Small intestine (tissue), 7 donors: ENCODE results near the gene ABCC1. TPM values are rescaled to one million over a fixed set of nuclear protein-coding genes. Genes with fewer than 3 reads are reported as not detected.

Experiments
- DNase-seq, 2 donors: peaks; one replicate each; pipeline versions ENCODE4 v3.0.0 to v3.0.0-alpha.2; 2013
- FAIRE-seq: peaks from 2 replicates; lab custom pipeline; 2012; peaks lifted over from hg19 to GRCh38; lab: Jason Lieb, UNC
- H3K27ac ChIP-seq, 3 donors: one replicate each; pipeline ENCODE4 v1.5.1; 2013; ENCODE audit warnings: low read length in 2 of 3, mild to moderate bottlenecking in 2 of 3, control low read depth in 1 of 3, inconsistent platforms in 1 of 3, low read depth in 1 of 3, moderate library complexity in 1 of 3
- H3K27me3 ChIP-seq, 3 donors: one replicate each; pipeline ENCODE4 v1.6.1; 2013; ENCODE audit warnings: low read length in 3 of 3, inconsistent platforms in 1 of 3; ENCODE audit not compliant: control insufficient read depth in 3 of 3, insufficient read depth in 3 of 3
- H3K36me3 ChIP-seq, 3 donors: one replicate each; pipeline ENCODE4 v1.6.1; 2013; ENCODE audit warnings: low read length in 3 of 3, inconsistent platforms in 1 of 3, low read depth in 1 of 3, mild to moderate bottlenecking in 1 of 3, moderate library complexity in 1 of 3; ENCODE audit not compliant: control insufficient read depth in 3 of 3, insufficient read depth in 2 of 3
- H3K4me1 ChIP-seq, 3 donors: one replicate each; pipeline ENCODE4 v1.6.1; 2013; ENCODE audit warnings: low read length in 2 of 3, inconsistent platforms in 1 of 3, low read depth in 1 of 3, mild to moderate bottlenecking in 1 of 3, moderate library complexity in 1 of 3; ENCODE audit not compliant: control insufficient read depth in 3 of 3, insufficient read depth in 2 of 3
- H3K4me3 ChIP-seq, 3 donors: one replicate each; pipeline ENCODE4 v1.5.1; 2013; ENCODE audit warnings: low read length in 3 of 3, control low read depth in 1 of 3, inconsistent platforms in 1 of 3, low read depth in 1 of 3, mild to moderate bottlenecking in 1 of 3, moderate library complexity in 1 of 3
- H3K9me3 ChIP-seq, 2 donors: one replicate each; pipeline ENCODE4 v1.6.1; 2013; ENCODE audit warnings: low read depth in 1 of 2, low read length in 1 of 2; ENCODE audit not compliant: control insufficient read depth in 2 of 2, insufficient read depth in 1 of 2
- WGBS, 3 donors: extraction: QIAGEN DNeasy Blood & Tissue Kit; methylation state at CpG; one replicate each; pipeline ENCODE4 v1.1.7; 2013; 5-methylcytosine and 5-hydroxymethylcytosine counted together
- polyA plus RNA-seq, 4 donors: library from polyadenylated mRNA; stranded (reverse) in 3 of 4; unstranded in 1 of 4; fragments of 200-250 nt in 3 of 4; fragments of 120-200 nt in 1 of 4; gene quantifications; one replicate each; pipeline versions ENCODE4 v1.2.1 to v1.2.3, GENCODE V29; 2013
- donor health status: healthy with polysubstance abuse.
- donor health status: control.
- donor health status: control.
- donor health status: Bipolar disorder and iron deficiency.
- donor health status: healthy.

ABCC1 gene
- polyA plus RNA-seq, 4 donors = 0.54 to 12.4 (median 4.1) TPM

DNA sequence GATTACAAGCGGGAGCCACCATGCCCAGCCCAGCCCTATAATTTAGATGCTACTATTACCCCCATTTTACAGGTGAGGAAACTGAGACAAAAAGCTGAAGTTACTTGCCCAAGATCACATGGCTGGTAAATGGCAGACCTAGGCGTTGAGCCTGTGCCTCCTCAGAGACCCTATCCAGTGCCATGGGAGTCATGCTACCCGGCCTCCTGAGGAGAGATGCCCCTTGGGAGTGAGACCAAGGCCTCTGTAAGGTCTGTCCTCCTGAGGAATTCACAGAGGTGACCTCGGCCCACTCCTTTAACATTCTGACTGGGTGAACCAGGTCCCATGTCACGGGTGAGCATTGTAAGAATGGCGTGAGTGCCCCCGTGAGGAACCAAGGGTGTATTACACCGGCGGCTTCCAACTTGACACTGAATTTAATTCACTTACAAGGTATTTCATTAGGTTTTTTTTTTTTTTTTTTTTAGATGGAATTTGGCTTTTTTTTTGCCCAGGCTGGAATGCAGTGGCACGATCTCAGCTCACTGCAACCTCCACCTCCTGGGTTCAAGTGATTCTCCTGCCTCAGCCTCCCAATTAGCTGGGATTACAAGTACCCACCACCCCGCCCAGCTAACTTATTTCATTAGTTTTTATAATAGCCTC is 178.2 kb downstream of the ABCC1 start:
- no peaks in the 10 kb centered on the region for H3K27me3 ChIP-seq
- FAIRE-seq (no peak), DNase-seq (peak; percentile 72 to 73)
- H3K9me3 ChIP-seq = peaks cover 0 to 7% of the 10 kb centered on the region in 2 donors
- no peak overlapping the region for H3K4me3 ChIP-seq
- peaks cover 3 to 21% (median 14%) of the 10 kb centered on the region in 3 donors for H3K36me3 ChIP-seq
- H3K4me1 ChIP-seq = no peaks in the 10 kb centered on the region
- no peak overlapping the region for H3K27ac ChIP-seq
- WGBS, 3 donors = 32 to 35% (median 32%) methylated on average over 11 of the region's 11 CpGs

DNA sequence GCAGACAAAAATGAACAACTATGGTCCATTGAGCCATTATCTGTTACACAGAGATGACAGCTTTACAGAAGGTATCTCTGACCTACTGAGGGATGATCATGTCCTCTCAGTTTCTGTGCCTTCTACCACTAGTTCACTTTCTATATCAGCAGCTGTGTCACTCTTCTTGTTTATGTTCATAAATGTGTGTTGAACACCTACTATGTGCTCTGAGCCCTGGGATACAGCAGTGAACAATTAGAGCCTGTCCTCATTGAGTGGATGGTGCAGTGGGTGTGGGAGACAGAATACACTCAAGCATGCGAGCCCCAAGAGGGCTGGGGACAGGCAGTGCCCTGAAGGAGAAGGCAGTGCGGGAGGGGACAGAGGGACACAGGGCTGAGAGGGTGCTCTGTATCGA is 181.8 kb downstream of the ABCC1 start:
- Histone ChIP-seq H3K27ac (no peak overlapping the region), H3K4me1 (no peaks in the 10 kb centered on the region), H3K36me3 (peaks cover 5 to 20% (median 9%) of the 10 kb centered on the region in 3 donors), H3K4me3 (no peak overlapping the region), H3K9me3 (no peaks in the 10 kb centered on the region), H3K27me3 (no peaks in the 10 kb centered on the region)
- FAIRE-seq (no peak), DNase-seq (no peak)
- WGBS, 3 donors = 89 to 100% (median 98%) methylated on average over 3 of the region's 3 CpGs

DNA sequence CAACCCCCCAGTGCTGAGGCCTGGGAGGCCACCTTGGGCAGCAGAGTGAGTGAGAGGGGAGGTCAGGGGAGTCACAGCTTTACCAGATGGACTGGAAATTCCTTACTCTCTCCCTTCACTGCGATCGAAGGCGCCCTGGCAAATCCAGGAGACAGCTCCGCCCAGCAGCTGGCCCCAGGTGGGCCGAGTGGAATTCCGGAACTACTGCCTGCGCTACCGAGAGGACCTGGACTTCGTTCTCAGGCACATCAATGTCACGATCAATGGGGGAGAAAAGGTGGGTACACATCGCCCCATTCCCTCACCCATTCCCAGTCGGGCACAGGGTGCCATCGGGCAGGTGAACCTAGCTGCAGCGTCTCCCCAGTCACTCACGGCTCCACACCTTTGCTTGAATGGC is 182.2 kb downstream of the ABCC1 start:
- DNase-seq (no peak), FAIRE-seq (no peak)
- no peaks in the 10 kb centered on the region for H3K9me3 ChIP-seq
- no peaks in the 10 kb centered on the region for H3K27me3 ChIP-seq
- peaks cover 5 to 23% (median 14%) of the 10 kb centered on the region in 3 donors for H3K36me3 ChIP-seq
- no peak overlapping the region for H3K27ac ChIP-seq
- WGBS, 3 donors = 94 to 96% (median 95%) methylated on average over 15 of the region's 15 CpGs
- no peak overlapping the region for H3K4me3 ChIP-seq
- no peaks in the 10 kb centered on the region for H3K4me1 ChIP-seq

DNA sequence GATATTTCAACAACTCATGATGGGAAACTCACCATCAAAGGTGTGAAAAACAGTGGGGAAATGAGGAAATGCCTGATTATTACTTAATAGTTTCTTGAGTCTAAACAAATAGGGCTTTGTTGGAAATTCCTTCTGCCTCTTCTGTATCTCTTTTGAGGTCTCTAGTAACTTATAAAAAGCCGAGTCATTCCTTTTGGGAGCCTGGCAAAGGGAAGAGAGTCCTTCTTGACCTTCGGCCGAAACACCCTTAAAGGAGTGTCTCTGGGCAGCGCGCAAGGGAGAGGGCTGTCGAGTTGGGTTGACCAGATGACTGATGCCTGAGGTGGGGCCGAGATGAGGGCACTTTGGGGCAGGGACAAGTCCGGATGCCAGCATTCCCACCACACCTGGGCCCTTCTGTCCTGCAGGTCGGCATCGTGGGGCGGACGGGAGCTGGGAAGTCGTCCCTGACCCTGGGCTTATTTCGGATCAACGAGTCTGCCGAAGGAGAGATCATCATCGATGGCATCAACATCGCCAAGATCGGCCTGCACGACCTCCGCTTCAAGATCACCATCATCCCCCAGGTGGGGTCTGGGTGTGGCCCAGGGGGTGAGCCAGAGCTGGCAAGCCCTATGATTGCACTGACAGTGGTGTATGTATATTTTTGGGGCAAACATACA is 184.7 kb downstream of the ABCC1 start:
- WGBS, 3 donors = 88 to 93% (median 91%) methylated on average over 21 of the region's 21 CpGs
- Histone ChIP-seq H3K36me3 (peaks cover 5 to 40% (median 19%) of the 10 kb centered on the region in 3 donors), H3K4me1 (no peaks in the 10 kb centered on the region), H3K27ac (no peak overlapping the region), H3K4me3 (no peak overlapping the region), H3K27me3 (no peaks in the 10 kb centered on the region), H3K9me3 (no peaks in the 10 kb centered on the region)
- DNase-seq (no peak), FAIRE-seq (no peak)

DNA sequence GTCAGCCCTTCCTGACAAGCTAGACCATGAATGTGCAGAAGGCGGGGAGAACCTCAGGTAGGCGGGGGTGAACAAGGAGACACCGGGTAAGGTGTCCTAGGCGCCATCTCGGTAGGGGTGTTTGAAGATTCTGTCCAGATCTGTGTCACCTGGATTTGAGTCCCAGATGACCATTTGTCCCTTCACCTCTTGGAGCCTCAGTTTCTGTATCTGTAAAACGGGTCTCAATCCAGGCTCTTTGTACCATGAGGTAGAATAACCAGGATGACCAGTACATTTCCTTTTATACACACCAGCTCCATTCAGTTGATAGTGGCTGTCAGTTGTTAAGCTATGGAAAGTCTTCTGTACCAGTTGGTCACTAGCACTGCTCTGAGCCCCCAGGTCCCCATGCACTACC is 187.2 kb downstream of the ABCC1 start:
- no peak for FAIRE-seq
- H3K27ac ChIP-seq = no peak overlapping the region

DNA sequence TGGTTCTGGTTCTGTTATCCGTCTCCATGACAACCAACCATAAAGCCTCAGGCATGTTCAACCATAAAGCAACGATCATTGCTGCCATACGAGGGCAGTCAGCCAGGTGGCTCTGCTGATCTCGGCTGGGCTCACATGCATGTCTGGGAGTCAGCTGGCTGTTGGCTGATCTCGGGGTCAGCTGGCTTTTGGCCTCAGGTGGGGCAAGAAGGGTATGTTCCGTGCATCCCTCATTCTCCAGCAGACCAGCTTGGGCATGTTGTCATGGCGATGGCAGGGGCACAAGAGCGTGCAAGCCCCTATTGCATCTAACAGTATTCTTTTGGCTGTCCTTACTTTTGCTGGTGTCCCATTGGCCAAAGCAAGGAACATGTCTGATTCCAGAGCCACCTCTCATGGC is 187.7 kb downstream of the ABCC1 start:
- FAIRE-seq = no peak
- Histone ChIP-seq H3K27ac (no peak overlapping the region), H3K4me1 (no peaks in the 10 kb centered on the region), H3K4me3 (no peak overlapping the region), H3K9me3 (no peaks in the 10 kb centered on the region), H3K36me3 (peaks cover 13 to 48% (median 26%) of the 10 kb centered on the region in 3 donors), H3K27me3 (no peaks in the 10 kb centered on the region)
- DNase-seq = no peak
- 64 to 79% (median 72%) methylated on average over 8 of the region's 8 CpGs for WGBS, 3 donors

More for the DNA sequence above, 187.2 kb downstream of the ABCC1 start:
- H3K9me3 ChIP-seq = no peaks in the 10 kb centered on the region
- no peaks in the 10 kb centered on the region for H3K27me3 ChIP-seq
- no peak overlapping the region for H3K4me3 ChIP-seq
- 93 to 100% (median 97%) methylated on average over 6 of the region's 6 CpGs for WGBS, 3 donors
- DNase-seq = no peak
- peaks cover 11 to 50% (median 23%) of the 10 kb centered on the region in 3 donors for H3K36me3 ChIP-seq
- no peaks in the 10 kb centered on the region for H3K4me1 ChIP-seq

DNA sequence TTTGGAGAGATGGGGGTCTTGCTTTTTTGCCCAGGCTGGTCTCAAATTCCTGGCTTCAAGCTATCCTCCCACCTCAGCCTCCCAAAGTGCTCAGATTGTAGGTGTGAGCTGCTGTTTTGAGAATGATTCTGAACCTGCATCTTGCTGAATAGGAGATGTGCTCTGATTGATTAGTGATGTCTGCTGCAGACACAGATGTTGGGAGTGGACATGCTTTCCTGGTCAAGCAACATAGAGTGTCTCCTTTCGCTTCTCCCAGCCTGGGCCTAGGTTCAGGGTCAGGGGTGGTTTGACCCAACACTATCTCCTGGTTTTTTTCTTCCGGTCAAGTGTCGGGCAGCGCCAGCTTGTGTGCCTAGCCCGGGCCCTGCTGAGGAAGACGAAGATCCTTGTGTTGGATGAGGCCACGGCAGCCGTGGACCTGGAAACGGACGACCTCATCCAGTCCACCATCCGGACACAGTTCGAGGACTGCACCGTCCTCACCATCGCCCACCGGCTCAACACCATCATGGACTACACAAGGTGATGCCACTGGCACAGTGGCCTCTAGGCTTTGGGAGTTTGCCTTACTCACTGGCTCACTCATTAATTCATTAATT is 188.7 kb downstream of the ABCC1 start:
- Histone ChIP-seq H3K4me3 (no peak overlapping the region), H3K27me3 (no peaks in the 10 kb centered on the region), H3K27ac (no peak overlapping the region), H3K4me1 (no peaks in the 10 kb centered on the region), H3K9me3 (no peaks in the 10 kb centered on the region), H3K36me3 (peaks cover 10 to 48% (median 31%) of the 10 kb centered on the region in 3 donors)
- WGBS, 3 donors = 95 to 98% (median 97%) methylated on average over 15 of the region's 15 CpGs
- FAIRE-seq (no peak), DNase-seq (no peak)

DNA sequence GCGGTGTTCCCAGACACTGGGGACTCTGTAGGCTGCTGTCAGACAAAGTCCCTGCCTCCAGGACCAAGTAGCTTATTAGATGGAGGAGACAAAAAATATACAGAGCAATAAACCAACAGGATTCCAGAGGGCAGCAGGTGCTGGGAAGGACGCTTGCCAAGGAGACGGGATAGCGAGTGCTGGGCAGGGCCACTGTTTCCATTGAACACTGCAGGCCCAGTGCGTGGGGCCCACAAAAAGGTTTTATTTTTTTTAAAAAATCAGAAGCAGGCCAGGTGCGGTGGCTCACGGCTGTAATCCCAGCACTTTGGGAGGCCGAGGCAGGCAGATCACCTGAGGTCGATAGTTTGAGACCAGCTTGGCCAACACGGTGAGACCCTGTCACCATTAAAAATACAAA is 189.6 kb downstream of the ABCC1 start:
- Histone ChIP-seq H3K27me3 (no peaks in the 10 kb centered on the region), H3K36me3 (peaks cover 10 to 52% (median 31%) of the 10 kb centered on the region in 3 donors), H3K4me3 (no peak overlapping the region), H3K9me3 (no peaks in the 10 kb centered on the region), H3K27ac (no peak overlapping the region), H3K4me1 (no peaks in the 10 kb centered on the region)
- 34 to 82% (median 40%) methylated on average over 10 of the region's 10 CpGs for WGBS, 3 donors
- no peak for FAIRE-seq
- peak in 1 of 2 donors; percentile 12 for DNase-seq
